SKM-1 treated with dmso at 0.1 percent for 144 hours (cell line): ENCODE measurements around the gene AP2A2.
"Not testable (repeated sequence)": the region's sequence is repeated elsewhere in the genome, so short reads cannot be mapped to it uniquely, and the experiment has no call there.

Experiments used
- DNase-seq: peaks from one replicate; lab custom pipeline; 2025; ENCODE audit not compliant: unreplicated experiment; lab: John Stamatoyannopoulos, UW

Gene AP2A2

GRCh38 chr11:1012740-1013630 lies 87.3 kb downstream of the AP2A2 start:
- no peak for DNase-seq

GRCh38 chr11:1013631-1013935 lies 87.9 kb downstream of the AP2A2 start:
- no peak for DNase-seq

- no peak for DNase-seq
Measured at GRCh38 chr11:1014276-1014675, 88.6 kb downstream of the AP2A2 start.

- no peak for DNase-seq
Measured at GRCh38 chr11:1015064-1015463, 89.4 kb downstream of the AP2A2 start.

GRCh38 chr11:1015826-1016545 lies 90.3 kb downstream of the AP2A2 start:
- DNase-seq = no peak

- DNase-seq = not testable (repeated sequence)
Measured at GRCh38 chr11:1016610-1017126, 91.0 kb downstream of the AP2A2 start.

- no peak for DNase-seq
Measured at GRCh38 chr11:1017269-1018005, 91.8 kb downstream of the AP2A2 start.

- no peak for DNase-seq
Measured at GRCh38 chr11:1018091-1018490, 92.4 kb downstream of the AP2A2 start.

GRCh38 chr11:1019321-1019910 lies 93.7 kb downstream of the AP2A2 start:
- no peak for DNase-seq

GRCh38 chr11:1020211-1020905 lies 94.7 kb downstream of the AP2A2 start:
- no peak for DNase-seq

- no peak for DNase-seq
Measured at GRCh38 chr11:1022411-1022810, 96.7 kb downstream of the AP2A2 start.

GRCh38 chr11:1022908-1023810 lies 97.5 kb downstream of the AP2A2 start:
- DNase-seq = no peak

GRCh38 chr11:1023811-1024596 lies 98.3 kb downstream of the AP2A2 start:
- no peak for DNase-seq

- DNase-seq = no peak
Measured at GRCh38 chr11:1024597-1025409, 99.1 kb downstream of the AP2A2 start.

GRCh38 chr11:1025410-1026162 lies 99.9 kb downstream of the AP2A2 start:
- DNase-seq = no peak

GRCh38 chr11:1026163-1026450 lies 100.4 kb downstream of the AP2A2 start:
- no peak for DNase-seq
